Midbrain (tissue), 1 donor: Measurements from ENCODE around the gene ST7.
"Not testable (repeated sequence)": the region's sequence is repeated elsewhere in the genome, so short reads cannot be mapped to it uniquely, and the experiment has no call there.

ENCODE experiments used
- DNase-seq: peaks from one replicate; lab custom pipeline; 2025; lab: John Stamatoyannopoulos, UW

Gene ST7

GRCh38 chr7:116953372-116953905 lies at the start of gene ST7:
Gene ST7, plus strand, starts transcription at chr7:116953501. Its CDS starts 40 bp downstream, at chr7:116953541.
- DNase-seq = peak; percentile 63

- DNase-seq = no peak
Observed at GRCh38 chr7:116906391-116906790, 46.9 kb upstream of the ST7 start.

GRCh38 chr7:116910383-116910782 lies 42.9 kb upstream of the ST7 start:
- no peak for DNase-seq

- DNase-seq = no peak
Observed at GRCh38 chr7:116911801-116912200, 41.5 kb upstream of the ST7 start.

- DNase-seq = no peak
Observed at GRCh38 chr7:116912269-116912909, 40.9 kb upstream of the ST7 start.

- no peak for DNase-seq
Observed at GRCh38 chr7:116918704-116919103, 34.6 kb upstream of the ST7 start.

GRCh38 chr7:116920359-116920758 lies 32.9 kb upstream of the ST7 start:
- DNase-seq = no peak

- DNase-seq = no peak
Observed at GRCh38 chr7:116922545-116922944, 30.8 kb upstream of the ST7 start.

- DNase-seq = no peak
Observed at GRCh38 chr7:116924741-116925140, 28.6 kb upstream of the ST7 start.

- DNase-seq = no peak
Observed at GRCh38 chr7:116929021-116929420, 24.3 kb upstream of the ST7 start.

GRCh38 chr7:116929914-116930913 lies 23.1 kb upstream of the ST7 start:
- DNase-seq = peak; percentile 88

- no peak for DNase-seq
Observed at GRCh38 chr7:116932566-116932965, 20.7 kb upstream of the ST7 start.

GRCh38 chr7:116933465-116933864 lies 19.8 kb upstream of the ST7 start:
- DNase-seq = no peak

- DNase-seq = no peak
Observed at GRCh38 chr7:116934580-116934979, 18.7 kb upstream of the ST7 start.

- DNase-seq = not testable (repeated sequence)
Observed at GRCh38 chr7:116936844-116937243, 16.5 kb upstream of the ST7 start.

- no peak for DNase-seq
Observed at GRCh38 chr7:116938678-116939077, 14.6 kb upstream of the ST7 start.

GRCh38 chr7:116940689-116941370 lies 12.5 kb upstream of the ST7 start:
- no peak for DNase-seq

- no peak for DNase-seq
Observed at GRCh38 chr7:116942504-116942903, 10.8 kb upstream of the ST7 start.

- no peak for DNase-seq
Observed at GRCh38 chr7:116948934-116949333, 4.4 kb upstream of the ST7 start.

GRCh38 chr7:116949941-116950801 lies 3.1 kb upstream of the ST7 start:
- DNase-seq = no peak

- no peak for DNase-seq
Observed at GRCh38 chr7:116950889-116951351, 2.4 kb upstream of the ST7 start.
